Nephron progenitor cell (in vitro differentiated cells): ENCODE results near the gene NRF1.
A peak's percentile ranks its signal among the peaks of the same experiment; 100 is the strongest.

Experiments
- DNase-seq: peaks from one replicate; pipeline ENCODE4 v3.0.0; 2021
- H3K27ac Mint-ChIP-seq: 2 replicates; pipeline ENCODE4 v1.8.0; 2021; ENCODE audit warnings: mild to moderate bottlenecking, moderate library complexity, mixed read lengths
- H3K27me3 Mint-ChIP-seq: 2 replicates; pipeline ENCODE4 v1.8.0; 2021; ENCODE audit warnings: mild to moderate bottlenecking, low read depth, mixed read lengths; ENCODE audit not compliant: poor library complexity
- H3K36me3 Mint-ChIP-seq: 2 replicates; pipeline ENCODE4 v1.8.0; 2021; ENCODE audit warnings: low read depth, mixed read lengths
- H3K4me1 Mint-ChIP-seq: 2 replicates; pipeline ENCODE4 v1.8.0; 2021; ENCODE audit warnings: mixed read lengths
- H3K4me3 Mint-ChIP-seq: 2 replicates; pipeline ENCODE4 v1.8.0; 2021; ENCODE audit warnings: mild to moderate bottlenecking, moderate library complexity, mixed read lengths
- H3K9me3 Mint-ChIP-seq: 2 replicates; pipeline ENCODE4 v1.8.0; 2021; ENCODE audit warnings: mild to moderate bottlenecking, moderate library complexity, mixed read lengths
- TF ChIP-seq, protein P1 (sequence below): fragments of 200-600 bp; sonication (generic); IDR thresholded peaks from 2 replicates; pipeline ENCODE4 v1.5.0; 2021; ENCODE audit warnings: antibody characterized with exemption

The NRF1 gene

GRCh38 chr7:129784437-129784782, 172.9 kb downstream of the NRF1 start:
- H3K27me3 Mint-ChIP-seq: peaks cover 77% of the 10 kb centered on the region
- peaks cover 60% of the 10 kb centered on the region for H3K4me1 Mint-ChIP-seq
- DNase-seq: no peak
- no peaks in the 10 kb centered on the region for H3K36me3 Mint-ChIP-seq
- peaks cover 3% of the 10 kb centered on the region for H3K9me3 Mint-ChIP-seq
- H3K27ac Mint-ChIP-seq: no peak overlapping the region
- no peak overlapping the region for H3K4me3 Mint-ChIP-seq
- TF ChIP-seq, protein P1, sequence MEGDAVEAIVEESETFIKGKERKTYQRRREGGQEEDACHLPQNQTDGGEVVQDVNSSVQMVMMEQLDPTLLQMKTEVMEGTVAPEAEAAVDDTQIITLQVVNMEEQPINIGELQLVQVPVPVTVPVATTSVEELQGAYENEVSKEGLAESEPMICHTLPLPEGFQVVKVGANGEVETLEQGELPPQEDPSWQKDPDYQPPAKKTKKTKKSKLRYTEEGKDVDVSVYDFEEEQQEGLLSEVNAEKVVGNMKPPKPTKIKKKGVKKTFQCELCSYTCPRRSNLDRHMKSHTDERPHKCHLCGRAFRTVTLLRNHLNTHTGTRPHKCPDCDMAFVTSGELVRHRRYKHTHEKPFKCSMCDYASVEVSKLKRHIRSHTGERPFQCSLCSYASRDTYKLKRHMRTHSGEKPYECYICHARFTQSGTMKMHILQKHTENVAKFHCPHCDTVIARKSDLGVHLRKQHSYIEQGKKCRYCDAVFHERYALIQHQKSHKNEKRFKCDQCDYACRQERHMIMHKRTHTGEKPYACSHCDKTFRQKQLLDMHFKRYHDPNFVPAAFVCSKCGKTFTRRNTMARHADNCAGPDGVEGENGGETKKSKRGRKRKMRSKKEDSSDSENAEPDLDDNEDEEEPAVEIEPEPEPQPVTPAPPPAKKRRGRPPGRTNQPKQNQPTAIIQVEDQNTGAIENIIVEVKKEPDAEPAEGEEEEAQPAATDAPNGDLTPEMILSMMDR: no peak

DNA sequence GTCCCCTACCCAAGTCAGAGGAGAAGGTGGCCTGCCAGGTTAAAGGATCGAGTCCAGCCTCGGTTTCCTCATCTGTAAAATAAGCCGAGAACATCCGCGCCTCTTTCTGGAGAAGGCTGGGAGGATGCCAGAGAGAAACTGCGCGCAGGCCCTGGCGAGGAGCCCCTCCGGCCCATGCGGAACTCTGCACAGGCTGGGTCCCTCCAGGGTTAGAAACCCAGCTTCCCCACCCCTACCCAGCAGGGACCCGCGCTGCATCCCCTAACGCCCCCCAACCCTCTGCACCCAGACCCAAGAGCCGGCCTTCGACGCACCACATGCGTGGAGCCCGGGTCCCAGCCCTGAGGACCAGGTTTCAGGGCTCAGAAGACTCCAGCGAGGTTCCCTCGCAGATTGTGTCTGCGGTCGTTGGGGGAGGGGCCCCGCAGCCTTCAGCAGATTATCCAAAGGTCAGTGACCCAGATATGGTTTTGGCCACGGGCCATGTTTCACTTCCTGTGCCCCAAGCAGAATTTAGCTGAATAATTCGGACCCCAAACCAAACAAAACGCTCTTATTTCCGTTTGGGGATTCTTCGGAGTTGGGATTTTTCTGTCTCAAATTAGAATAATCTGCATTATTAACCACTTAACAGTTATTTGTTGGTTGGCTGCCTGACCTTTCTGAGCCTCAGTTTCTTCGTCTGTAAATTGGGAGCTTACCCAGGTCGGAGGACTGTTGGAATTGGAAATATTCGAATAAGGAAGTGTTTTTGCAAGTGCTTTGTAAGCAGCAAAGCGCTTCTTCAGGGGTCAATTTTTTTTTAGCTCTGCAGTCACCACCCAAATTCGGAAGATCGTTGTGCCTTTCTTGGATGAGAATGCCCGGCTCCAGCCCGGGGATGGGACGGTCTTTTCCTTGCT, 173.5 kb downstream of the NRF1 start:
- Mint-ChIP-seq H3K27me3 (peaks cover 77% of the 10 kb centered on the region), H3K9me3 (peaks cover 3% of the 10 kb centered on the region), H3K27ac (no peak overlapping the region), H3K4me1 (peaks cover 67% of the 10 kb centered on the region), H3K4me3 (peak overlapping the region; percentile 61), H3K36me3 (no peaks in the 10 kb centered on the region)
- TF ChIP-seq, protein P1: no peak
- no peak for DNase-seq

DNA sequence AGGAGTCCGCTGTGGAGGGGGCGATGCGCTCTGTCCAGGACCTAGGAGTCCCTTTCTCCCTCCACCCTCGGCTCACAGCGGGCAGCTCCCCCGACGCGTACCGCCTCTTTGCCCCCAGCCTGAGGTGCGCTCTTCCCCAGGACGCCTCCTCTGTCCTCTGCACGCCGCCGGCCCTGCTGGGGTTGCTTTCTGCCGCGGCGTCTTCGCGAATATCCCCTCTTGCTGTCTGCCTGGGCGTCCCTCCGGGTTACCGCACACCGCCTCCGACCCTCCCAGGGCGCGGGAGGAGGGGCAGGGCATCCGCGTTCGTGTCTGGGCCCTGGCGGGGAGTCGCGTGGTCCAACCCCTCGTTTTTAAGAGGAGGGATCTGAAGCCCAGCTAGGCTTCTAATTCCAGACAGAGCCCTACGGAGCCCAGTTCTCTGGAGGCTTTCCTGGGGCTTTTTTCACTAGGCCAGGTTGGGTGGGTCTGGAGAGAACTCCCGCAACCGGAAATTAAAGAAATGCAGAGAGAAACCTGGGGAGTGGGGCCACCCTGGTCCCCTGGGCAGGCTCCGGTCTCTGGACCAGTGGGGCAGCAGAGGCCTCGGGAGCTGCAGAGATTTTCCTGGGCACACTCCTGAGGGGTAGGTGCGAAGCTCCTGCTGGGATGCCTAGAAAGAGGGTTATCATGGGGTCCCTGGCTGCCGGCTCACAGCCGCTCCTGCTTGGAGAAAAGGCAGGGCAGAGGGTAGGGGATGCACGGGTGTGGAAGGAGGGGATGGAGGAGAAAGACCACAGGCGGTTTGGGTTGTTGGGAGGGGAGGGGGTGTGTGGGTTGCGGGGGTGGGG, 174.4 kb downstream of the NRF1 start:
- peak overlapping the region; percentile 61 for H3K4me3 Mint-ChIP-seq
- peaks cover 3% of the 10 kb centered on the region for H3K9me3 Mint-ChIP-seq
- DNase-seq: peak; percentile 51
- H3K27me3 Mint-ChIP-seq: peaks cover 71% of the 10 kb centered on the region
- H3K27ac Mint-ChIP-seq: no peak overlapping the region
- TF ChIP-seq, protein P1: no peak
- peaks cover 69% of the 10 kb centered on the region for H3K4me1 Mint-ChIP-seq
- H3K36me3 Mint-ChIP-seq: no peaks in the 10 kb centered on the region

- Mint-ChIP-seq H3K27ac (no peak overlapping the region), H3K27me3 (peaks cover 60% of the 10 kb centered on the region), H3K36me3 (no peaks in the 10 kb centered on the region), H3K4me3 (peak overlapping the region; percentile 52), H3K9me3 (peaks cover 3% of the 10 kb centered on the region), H3K4me1 (peaks cover 63% of the 10 kb centered on the region)
- DNase-seq: no peak
- TF ChIP-seq, protein P1: no peak
These were observed 175.5 kb downstream of the NRF1 start for GRCh38 chr7:129786825-129787563.

DNA sequence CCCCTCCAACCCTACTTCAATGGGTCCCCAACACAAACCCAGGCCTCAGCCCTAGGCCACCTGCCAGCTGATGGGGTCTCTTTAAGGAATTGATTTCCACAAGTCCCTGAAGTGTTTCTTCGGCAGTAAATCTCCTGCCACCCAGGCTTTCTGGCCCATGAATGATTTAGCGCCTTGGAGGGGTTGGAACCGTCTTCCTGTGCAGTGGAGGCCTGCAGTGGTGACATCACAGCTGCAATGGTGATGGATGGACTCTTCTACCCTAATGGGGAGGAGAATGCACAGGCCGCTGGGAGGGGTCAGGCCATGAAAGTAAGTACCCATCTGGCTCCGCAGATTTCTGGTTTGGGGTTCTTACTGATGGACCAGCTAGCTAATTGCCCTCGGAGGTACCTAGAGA, 177.5 kb downstream of the NRF1 start:
- no peak overlapping the region for H3K27ac Mint-ChIP-seq
- peak overlapping the region; percentile 16 for H3K4me3 Mint-ChIP-seq
- H3K27me3 Mint-ChIP-seq: peaks cover 40% of the 10 kb centered on the region
- peaks cover 48% of the 10 kb centered on the region for H3K4me1 Mint-ChIP-seq
- DNase-seq: peak; percentile 56
- no peaks in the 10 kb centered on the region for H3K36me3 Mint-ChIP-seq
- H3K9me3 Mint-ChIP-seq: no peaks in the 10 kb centered on the region
- TF ChIP-seq, protein P1: no peak
